H1 (cell line): ENCODE results near the gene TRIM71. TPM values are rescaled to one million over a fixed set of nuclear protein-coding genes. Genes with fewer than 3 reads are reported as not detected.
A peak's percentile ranks its signal among the peaks of the same experiment; 100 is the strongest.

Source experiments
- CTCF ChIA-PET: fragments of 300-600 bp; sonication (Branson Sonifier 250); formaldehyde crosslinking; loops from one replicate; lab custom pipeline; 2021; ENCODE audit not compliant: partially characterized antibody; lab: Charles Lee
- POLR2A ChIA-PET: fragments of 300-600 bp; sonication (Branson Sonifier 250); formaldehyde crosslinking; loops from one replicate; lab custom pipeline; 2021; ENCODE audit warnings: inconsistent platforms; ENCODE audit not compliant: partially characterized antibody; lab: Charles Lee
- DNase-seq, 2 experiments: peaks; one replicate each; pipeline versions ENCODE4 v3.0.0 to v3.0.0-alpha.2; 2010 to 2022; ENCODE audit warnings: low spot score in 2 of 2, low read depth in 1 of 2, mixed read lengths in 1 of 2
- FAIRE-seq: peaks from 2 replicates; lab custom pipeline; 2011; peaks lifted over from hg19 to GRCh38; lab: Jason Lieb, UNC
- H2AFZ ChIP-seq: 2 replicates; pipeline ENCODE4 v1.8.1; 2012; ENCODE audit warnings: low read length, inconsistent platforms
- H2AK5ac ChIP-seq: 2 replicates; pipeline ENCODE4 v1.6.1; 2013; ENCODE audit warnings: low read depth, low read length
- H2BK120ac ChIP-seq: replicated peaks from 2 replicates; pipeline ENCODE3; 2013; ENCODE audit warnings: low read depth, low read length, inconsistent platforms
- H2BK12ac ChIP-seq: 2 replicates; pipeline ENCODE4 v1.6.1; 2013; ENCODE audit warnings: low read depth, low read length
- H2BK15ac ChIP-seq: 2 replicates; pipeline ENCODE4 v1.6.1; 2013; ENCODE audit warnings: low read length
- H2BK20ac ChIP-seq: 2 replicates; pipeline ENCODE4 v1.6.1; 2013; ENCODE audit warnings: low read length
- H2BK5ac ChIP-seq: 2 replicates; pipeline ENCODE4 v1.6.1; 2013; ENCODE audit warnings: low read depth, low read length
- H3K14ac ChIP-seq: 2 replicates; pipeline ENCODE4 v1.6.1; 2013; ENCODE audit warnings: inconsistent platforms; ENCODE audit not compliant: insufficient read length
- H3K18ac ChIP-seq: 2 replicates; pipeline ENCODE4 v1.6.1; 2013; ENCODE audit warnings: low read length; ENCODE audit errors: extremely low read depth
- H3K23ac ChIP-seq: 2 replicates; pipeline ENCODE4 v1.6.1; 2013; ENCODE audit warnings: inconsistent platforms; ENCODE audit not compliant: insufficient read length
- H3K23me2 ChIP-seq: 2 replicates; pipeline ENCODE4 v1.6.1; 2013; ENCODE audit warnings: low read depth, low read length
- H3K27ac ChIP-seq: 2 replicates; pipeline ENCODE4 v1.6.1; 2011; ENCODE audit warnings: low read depth, low read length, inconsistent platforms
- H3K27me3 ChIP-seq, 4 experiments: replicated peaks in 1 of 4; 1 replicate in 1 of 4; 2 replicates in 3 of 4; pipeline versions ENCODE4 v1.6.1 to v1.8.1; 2011 to 2013; ENCODE audit warnings: low read length in 3 of 4, mild to moderate bottlenecking in 3 of 4, inconsistent platforms in 2 of 4, mixed read lengths in 2 of 4, moderate library complexity in 1 of 4; ENCODE audit not compliant: control insufficient read depth in 3 of 4, insufficient read depth in 3 of 4; ENCODE audit errors: extremely low read depth in 1 of 4
- H3K36me3 ChIP-seq, 4 experiments: 2 replicates each; pipeline versions ENCODE4 v1.6.1 to v1.8.1; 2011 to 2013; ENCODE audit warnings: mild to moderate bottlenecking in 4 of 4, low read length in 3 of 4, moderate library complexity in 2 of 4, control low read depth in 1 of 4, inconsistent platforms in 1 of 4; ENCODE audit not compliant: insufficient read depth in 4 of 4, control insufficient read depth in 2 of 4
- H3K4ac ChIP-seq: replicated peaks from 2 replicates; pipeline ENCODE3; 2013; ENCODE audit warnings: low read length, low read depth, mixed read lengths, inconsistent platforms; ENCODE audit not compliant: insufficient read length
- H3K4me1 ChIP-seq, 4 experiments: replicated peaks in 1 of 4; 1 replicate in 1 of 4; 2 replicates in 3 of 4; pipeline versions ENCODE4 v1.6.1 to v1.8.1; 2011 to 2013; ENCODE audit warnings: low read length in 3 of 4, inconsistent platforms in 2 of 4, mixed read lengths in 1 of 4; ENCODE audit not compliant: insufficient read depth in 4 of 4, control insufficient read depth in 3 of 4
- H3K4me2 ChIP-seq, 2 experiments: 2 replicates each; pipeline versions ENCODE4 v1.6.1 to v1.8.1; 2011 to 2013; ENCODE audit warnings: low read depth in 2 of 2, low read length in 2 of 2, control low read depth in 1 of 2, inconsistent platforms in 1 of 2, mild to moderate bottlenecking in 1 of 2; ENCODE audit not compliant: insufficient read depth in 1 of 2
- H3K4me3 ChIP-seq, 4 experiments: fragments of 200-600, 300-600 bp in 1 of 4; sonication (generic), shearing (Covaris generic), sonication (Bioruptor Twin) in 1 of 4; 2 replicates each; pipeline versions ENCODE4 v1.5.1 to v1.8.1; 2011 to 2016; ENCODE audit warnings: low read length in 4 of 4, low read depth in 3 of 4, control low read depth in 2 of 4, inconsistent platforms in 2 of 4, mild to moderate bottlenecking in 2 of 4, mixed read lengths in 1 of 4, moderate library complexity in 1 of 4; ENCODE audit not compliant: insufficient read depth in 2 of 4; ENCODE audit errors: extremely low read depth in 1 of 4
- H3K56ac ChIP-seq: replicated peaks from 2 replicates; pipeline ENCODE3; 2013; ENCODE audit warnings: low read depth, mild to moderate bottlenecking, mixed read lengths, low read length, inconsistent platforms; ENCODE audit not compliant: insufficient read length
- H3K79me1 ChIP-seq: 2 replicates; pipeline ENCODE4 v1.6.1; 2013; ENCODE audit warnings: low read depth, low read length, control low read depth
- H3K79me2 ChIP-seq, 2 experiments: 2 replicates each; pipeline versions ENCODE4 v1.6.1 to v1.8.1; 2012 to 2013; ENCODE audit warnings: low read length in 2 of 2, mild to moderate bottlenecking in 2 of 2, inconsistent platforms in 1 of 2; ENCODE audit not compliant: insufficient read depth in 2 of 2, control insufficient read depth in 1 of 2
- H3K9ac ChIP-seq, 4 experiments: replicated peaks in 1 of 4; 1 replicate in 1 of 4; 2 replicates in 3 of 4; pipeline versions ENCODE4 v1.6.1 to v1.8.1; 2011 to 2013; ENCODE audit warnings: low read depth in 3 of 4, low read length in 3 of 4, control low read depth in 2 of 4, mild to moderate bottlenecking in 2 of 4, moderate library complexity in 2 of 4, inconsistent platforms in 1 of 4; ENCODE audit errors: extremely low read depth in 1 of 4
- H3K9me3 ChIP-seq, 2 experiments: 2 replicates each; pipeline versions ENCODE4 v1.6.1 to v1.8.1; 2012 to 2013; ENCODE audit warnings: mild to moderate bottlenecking in 2 of 2, moderate library complexity in 2 of 2, control low read depth in 1 of 2, inconsistent platforms in 1 of 2, low read depth in 1 of 2, low read length in 1 of 2, mixed read lengths in 1 of 2; ENCODE audit not compliant: insufficient read depth in 2 of 2
- H4K20me1 ChIP-seq, 2 experiments: replicated peaks in 1 of 2; 2 replicates each; pipeline versions ENCODE3 to v1.8.1; 2011 to 2013; ENCODE audit warnings: inconsistent platforms in 2 of 2, low read length in 2 of 2, mild to moderate bottlenecking in 1 of 2; ENCODE audit not compliant: insufficient read depth in 2 of 2, control insufficient read depth in 1 of 2
- H4K5ac ChIP-seq: 2 replicates; pipeline ENCODE4 v1.6.1; 2013; ENCODE audit warnings: low read length, low read depth, mixed read lengths, inconsistent platforms; ENCODE audit not compliant: insufficient read length
- H4K8ac ChIP-seq: 2 replicates; pipeline ENCODE4 v1.8.0; 2013; ENCODE audit warnings: mild to moderate bottlenecking, moderate library complexity, low read length, inconsistent platforms; ENCODE audit not compliant: insufficient read depth; ENCODE audit errors: extremely low read depth
- H4K91ac ChIP-seq: replicated peaks from 2 replicates; pipeline ENCODE3; 2013; ENCODE audit warnings: low read length, mixed read lengths, inconsistent platforms; ENCODE audit not compliant: insufficient read length
- HDAC6 ChIP-seq: IDR thresholded peaks from one replicate; pipeline ENCODE4 v1.7.1; 2012; ENCODE audit warnings: low read depth, mild to moderate bottlenecking, inconsistent platforms, low read length, moderate library complexity
- JUN ChIP-seq: IDR thresholded peaks from 2 replicates; pipeline ENCODE4 v1.6.1; 2011; ENCODE audit warnings: low read depth, mild to moderate bottlenecking, improper control_type of control experiment, low read length
- NANOG ChIP-seq: IDR thresholded peaks from 2 replicates; pipeline ENCODE4 v1.6.1; 2011; ENCODE audit warnings: low read length, low read depth, mild to moderate bottlenecking, inconsistent platforms; ENCODE audit not compliant: insufficient read depth, poor library complexity, severe bottlenecking
- POLR2A ChIP-seq, 2 experiments: IDR thresholded peaks; 1 replicate in 1 of 2; 2 replicates in 1 of 2; pipeline ENCODE4 v1.6.1; 2011; ENCODE audit warnings: low read depth in 2 of 2, low read length in 2 of 2, mild to moderate bottlenecking in 2 of 2; ENCODE audit errors: control extremely low read depth in 1 of 2
- TAF1 ChIP-seq: IDR thresholded peaks from 2 replicates; pipeline ENCODE4 v1.6.1; 2011; ENCODE audit warnings: mild to moderate bottlenecking, low read depth, low read length
- WGBS, 2 experiments: shearing (Covaris generic) in 1 of 2; methylation state at CpG; one replicate each; pipeline versions ENCODE4 v1.1.6 to v1.1.7; 2013 to 2015; ENCODE audit warnings: low lambda C conversion rate in 2 of 2, mixed read lengths in 2 of 2, inconsistent platforms in 1 of 2, low coverage in 1 of 2, missing lambda C conversion rate in 1 of 2; ENCODE audit not compliant: insufficient replicate concordance in 2 of 2, insufficient coverage in 1 of 2, insufficient read length in 1 of 2; ENCODE audit errors: extremely low coverage in 1 of 2, missing lambda C conversion rate in 1 of 2; 5-methylcytosine and 5-hydroxymethylcytosine counted together
- polyA plus RNA-seq, 7 experiments: library from polyadenylated mRNA; depleted of rRNA in 3 of 7; stranded (reverse) in 5 of 7; unstranded in 2 of 7; fragments of >200 nt in 5 of 7; fragments of 200-250 nt in 2 of 7; gene quantifications; 1 replicate in 5 of 7; 2 replicates in 1 of 7; 4 replicates in 1 of 7; pipeline versions ENCODE4 v1.2.1 to v1.2.3, GENCODE V29; 2011 to 2013; ENCODE audit warnings: missing spikeins in 2 of 7, mixed read lengths in 2 of 7
- total RNA-seq: library from RNA; stranded (reverse); fragmentation: NEBNext Ultra II Directional; extraction: Animal tissue kit (Norgen Biotek cat#: 25700); gene quantifications from 2 replicates; pipeline ENCODE4 v1.2.1, GENCODE V29; 2021

Gene TRIM71
- total and polyA plus RNA-seq, 2 of the 8 experiments (the other 6 are each of a cell fraction or from before 2014, with no cell fraction given): 53.7 to 293 TPM

- Histone ChIP-seq H3K56ac (no peak overlapping the region), H3K9me3 (no peaks in the 10 kb centered on the region), H3K18ac (no peak overlapping the region; the same call in 1 of the 2 replicates), H2BK5ac (peak overlapping the region; percentile 84), H3K4me2 (peak overlapping the region; percentile 73 to 93), H4K91ac (no peak overlapping the region), H4K8ac (no peak overlapping the region), H2AK5ac (no peak overlapping the region), H2AFZ (no peak overlapping the region), H3K23ac (no peak overlapping the region), H3K27ac (peak overlapping the region; percentile 51; the same call in 1 of the 2 replicates), H2BK12ac (no peak overlapping the region), H3K14ac (no peak overlapping the region), H2BK120ac (no peak overlapping the region), H3K79me1 (peaks cover 2% of the 10 kb centered on the region; the same call in 1 of the 2 replicates), H4K20me1 (peaks cover 21 to 29% of the 10 kb centered on the region in 2 experiments), H3K79me2 (peaks cover 71 to 98% of the 10 kb centered on the region in 2 experiments), H3K4me3 (peak overlapping the region in 3 of 4 experiments; percentile 12 to 57 (median 35); a peak in 5 of 8 replicates), H3K4me1 (peaks cover 43 to 68% (median 61%) of the 10 kb centered on the region in 4 experiments), H4K5ac (peak overlapping the region; percentile 69), H3K4ac (peak overlapping the region; percentile 2), H2BK15ac (no peak overlapping the region), H3K36me3 (peaks cover 0 to 3% (median 0%) of the 10 kb centered on the region in 4 experiments; a peak in 1 of 8 replicates), H3K9ac (0 out of 7 replicates have a peak overlapping the region, but pooled peaks of 1 of the 4 experiments have one; percentile 33), H3K23me2 (no peaks in the 10 kb centered on the region; the same call in 1 of the 2 replicates), H3K27me3 (no peaks in the 10 kb centered on the region), H2BK20ac (no peak overlapping the region)
- FAIRE-seq (no peak), DNase-seq (no peak)
- ChIA-PET CTCF (interaction anchor here (1.1 to 3.2 kb wide), 4 partner anchors 11 to 55 kb away, joined by 3 to 16 read pairs (median 4); no protein-coding TSS in a partner anchor), POLR2A (interaction anchor here (1.3 to 17.0 kb wide), 10 partner anchors 9 to 61 kb away, joined by 3 to 303 read pairs (median 83); partner anchors contain the start of gene TRIM71)
- 0 out of 2 replicates have a peak, but pooled peaks have one; percentile 23 for TF ChIP-seq TAF1
- TF ChIP-seq HDAC6: no peak
- TF ChIP-seq POLR2A (IDR thresholded peaks at IDR 0.05; ENCODE audit: control extremely low read depth in 1 of 2, low read depth in 2 of 2, low read length in 2 of 2): peak in 1 of 2 experiments; percentile 60; a peak in 2 of 3 replicates
- no peak for TF ChIP-seq NANOG
- TF ChIP-seq JUN: no peak
- WGBS, 2 experiments: 19% methylated on average over 3 of the region's 3 CpGs; no CpG with 5 or more reads in 1 of the 2 experiments
Observed at GRCh38 chr3:32842531-32842931, 24.7 kb downstream of the TRIM71 start.
